RPMI7951 (cell line): ENCODE measurements around the gene GPLD1. TPM values are rescaled to one million over a fixed set of nuclear protein-coding genes. Genes with fewer than 3 reads are reported as not detected.
"Not testable (repeated sequence)": the region's sequence is repeated elsewhere in the genome, so short reads cannot be mapped to it uniquely, and the experiment has no call there.

Source experiments
- DNase-seq: peaks from one replicate; pipeline ENCODE4 v3.0.0-alpha.2; 2012; ENCODE audit warnings: low read depth
- total RNA-seq: library from RNA; depleted of rRNA; stranded (reverse); fragments of >200 nt; shearing (Covaris generic); gene quantifications from 2 replicates; pipeline ENCODE4 v1.2.3, GENCODE V29; 2014

GPLD1 gene
- total RNA-seq, 1 experiment from 2014 or later = not detected

DNA sequence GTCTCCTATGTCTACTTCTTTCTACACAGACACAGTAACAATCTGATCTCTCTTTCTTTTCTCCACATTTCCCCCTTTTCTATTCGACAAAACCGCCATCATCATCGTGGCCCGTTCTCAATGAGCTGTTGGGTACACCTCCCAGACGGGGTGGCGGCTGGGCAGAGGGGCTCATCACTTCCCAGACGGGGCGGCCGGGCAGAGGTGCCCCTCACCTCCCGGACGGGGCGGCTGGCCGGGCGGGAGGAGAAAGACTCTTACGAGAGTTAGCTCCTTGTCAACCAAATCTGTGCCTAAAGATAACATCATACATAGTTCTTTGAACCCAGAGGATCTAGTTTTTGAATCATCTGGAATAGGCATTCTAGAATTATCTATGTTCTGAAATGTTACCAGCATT is 74.8 kb downstream of the GPLD1 start:
- not testable (repeated sequence) for DNase-seq

- DNase-seq = no peak
These were observed 77.1 kb downstream of the GPLD1 start for GRCh38 chr6:24412294-24412693.

DNA sequence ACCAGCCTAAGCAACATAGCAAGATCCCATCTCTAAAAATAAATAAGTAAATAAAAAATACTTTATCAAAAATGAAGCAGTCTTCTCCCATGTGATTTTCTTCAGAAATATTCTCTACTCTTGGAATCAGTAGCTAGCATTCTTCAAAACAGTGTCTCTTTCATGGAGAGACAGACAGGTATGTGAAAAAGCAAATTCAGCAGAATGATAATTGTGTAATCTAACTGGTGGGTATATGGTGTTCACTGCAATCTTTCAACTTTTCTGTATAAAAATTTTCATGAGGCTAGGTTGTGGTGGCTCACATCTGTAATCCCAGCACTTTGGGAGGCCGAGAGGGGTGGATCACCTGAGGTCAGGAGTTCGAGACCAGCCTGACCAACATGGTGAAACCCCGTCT is 78.8 kb downstream of the GPLD1 start:
- no peak for DNase-seq

GRCh38 chr6:24408719-24409410 is 80.5 kb downstream of the GPLD1 start:
- DNase-seq = no peak

GRCh38 chr6:24405262-24405661 is 84.1 kb downstream of the GPLD1 start:
- no peak for DNase-seq

- no peak for DNase-seq
These were observed 85.9 kb downstream of the GPLD1 start for GRCh38 chr6:24403501-24403824.

DNA sequence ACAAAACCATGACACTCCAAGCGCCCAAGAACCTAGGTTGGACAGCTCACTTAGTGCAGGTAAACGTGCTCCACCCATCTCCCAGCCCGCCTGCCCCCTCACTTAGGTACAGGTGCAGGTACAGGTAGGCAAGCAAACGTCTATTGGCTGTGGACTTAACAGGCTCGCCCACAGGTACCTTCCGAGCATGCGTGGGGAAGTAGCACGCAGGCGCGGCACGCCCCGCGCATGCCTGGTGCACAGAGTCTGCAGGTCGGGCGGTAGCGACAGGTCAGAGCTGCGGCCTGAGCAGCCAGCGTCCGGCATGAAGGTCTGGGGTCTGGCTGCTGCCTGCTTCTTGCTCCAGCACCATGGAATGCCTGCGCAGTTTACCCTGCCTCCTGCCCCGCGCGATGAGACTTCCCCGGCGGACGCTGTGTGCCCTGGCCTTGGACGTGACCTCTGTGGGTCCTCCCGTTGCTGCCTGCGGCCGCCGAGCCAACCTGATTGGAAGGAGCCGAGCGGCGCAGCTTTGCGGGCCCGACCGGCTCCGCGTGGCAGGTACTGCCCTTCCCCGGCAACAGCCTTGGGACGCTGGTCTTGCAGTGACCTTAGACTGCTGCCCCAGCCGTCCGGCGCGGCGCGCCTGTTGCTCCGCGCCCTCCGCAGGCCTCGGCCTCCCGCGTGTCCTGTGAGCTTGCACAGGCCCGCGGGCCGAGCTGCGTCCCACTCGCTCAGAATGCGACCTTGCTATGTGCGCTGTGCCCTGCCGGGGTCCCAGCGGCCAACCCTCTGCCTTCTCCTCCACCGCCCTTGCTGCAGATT is 86.5 kb downstream of the GPLD1 start, which contains the start of gene MRS2:
MRS2 (plus strand) TSS at position 240 of the 804 bp plus-strand sequence; CDS start at position 351, 111 bp downstream.
- peak; percentile 65 for DNase-seq

- DNase-seq = no peak
These were observed 87.9 kb downstream of the GPLD1 start for GRCh38 chr6:24401458-24401857.

DNA sequence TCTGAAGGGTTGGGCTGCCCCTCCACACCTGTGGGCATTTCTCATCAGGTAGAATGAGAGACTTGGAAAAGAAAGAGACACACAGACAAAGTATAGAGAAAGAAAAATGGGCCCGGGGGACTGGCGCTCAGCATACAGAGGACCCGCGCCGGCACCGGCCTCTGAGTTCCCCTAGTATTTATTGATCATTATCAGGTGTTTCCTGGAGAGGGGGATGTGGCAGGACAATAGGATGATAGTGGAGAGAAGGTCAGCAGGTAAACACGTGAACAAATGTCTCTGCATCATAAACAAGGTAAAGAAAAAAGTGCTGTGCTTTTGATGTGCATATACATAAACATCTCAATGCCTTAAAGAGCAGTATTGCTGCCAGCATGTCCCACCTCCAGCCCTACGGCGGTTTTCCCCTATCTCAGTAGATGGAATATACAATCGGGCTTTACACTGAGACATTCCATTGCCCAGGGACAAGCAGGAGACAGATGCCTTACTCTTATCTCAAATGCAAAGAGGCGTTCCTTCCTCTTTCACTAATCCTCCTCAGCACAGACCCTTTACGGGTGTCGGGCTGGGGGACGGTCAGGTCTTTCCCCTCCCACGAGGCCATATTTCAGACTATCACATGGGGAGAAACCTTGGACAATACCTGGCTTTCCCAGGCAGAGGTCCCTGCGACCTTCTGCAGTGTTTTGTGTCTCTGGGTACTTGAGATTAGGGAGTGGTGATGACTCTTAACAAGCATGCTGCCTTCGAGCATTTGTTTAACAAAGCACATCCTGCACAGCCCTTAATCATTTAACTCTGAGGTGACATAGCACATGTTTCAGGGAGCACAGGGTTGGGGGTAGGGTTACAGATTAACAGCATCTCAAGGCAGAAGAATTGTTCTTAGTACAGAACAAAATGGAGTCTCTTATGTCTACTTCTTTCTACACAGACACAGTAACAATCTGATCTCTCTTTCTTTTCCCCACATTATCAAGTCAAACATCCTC is 89.0 kb downstream of the GPLD1 start:
- not testable (repeated sequence) for DNase-seq

GRCh38 chr6:24397631-24398030 is 91.7 kb downstream of the GPLD1 start:
- no peak for DNase-seq

DNA sequence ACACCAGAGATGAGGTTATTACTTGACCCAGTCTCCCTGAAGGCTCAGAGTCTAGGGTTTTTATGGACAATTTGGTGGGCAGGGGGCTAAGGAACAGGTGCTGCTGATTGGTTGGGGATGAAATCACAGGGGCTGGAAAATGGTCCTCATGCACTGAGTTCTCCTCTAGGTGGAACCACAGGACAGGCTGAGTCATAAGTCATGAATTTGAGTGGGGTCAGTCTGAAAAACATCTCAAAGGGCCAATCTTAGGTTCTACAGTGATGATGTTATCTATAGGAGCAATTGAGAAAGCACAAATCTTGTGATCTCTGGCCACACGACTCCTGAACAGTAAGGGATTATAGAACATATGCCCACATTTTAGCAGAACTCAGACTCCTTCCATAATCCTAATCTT is 92.6 kb downstream of the GPLD1 start:
- DNase-seq = no peak

- DNase-seq = peak; percentile 68
These were observed 94.5 kb downstream of the GPLD1 start for GRCh38 chr6:24394780-24395437.

DNA sequence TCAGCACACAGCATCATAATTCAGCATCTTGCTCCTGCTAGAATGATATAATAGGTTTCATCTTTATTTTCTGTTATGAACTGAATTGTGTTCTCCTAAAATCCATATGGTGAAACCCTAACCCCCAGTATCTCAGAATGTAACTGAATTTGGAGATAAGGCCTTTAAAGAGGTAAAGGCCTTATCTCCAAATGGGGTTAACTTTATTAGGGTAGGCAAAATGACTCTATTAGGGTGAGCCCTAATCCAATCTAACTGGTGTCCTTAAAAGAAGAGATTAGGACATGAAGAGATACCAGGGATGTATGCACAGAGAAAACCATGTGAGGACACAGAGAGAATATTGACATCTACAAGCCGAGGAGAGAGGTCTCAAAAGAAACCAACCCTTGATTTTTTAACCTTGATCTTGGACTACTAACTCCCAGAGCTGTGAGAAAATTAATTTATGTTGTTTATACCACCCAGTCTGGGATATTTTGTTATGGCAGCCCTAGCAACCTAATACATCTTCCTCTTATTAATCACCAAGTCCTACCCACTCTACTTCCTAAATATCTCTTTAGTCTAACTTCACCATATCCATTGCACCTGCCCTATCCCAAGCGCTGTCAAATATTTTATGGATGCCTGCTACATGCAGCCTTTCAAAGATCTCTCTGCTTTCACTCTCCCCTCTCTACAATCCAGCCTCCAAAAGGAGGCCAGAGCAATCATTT is 95.2 kb downstream of the GPLD1 start:
- DNase-seq = no peak

GRCh38 chr6:24391756-24392405 is 97.5 kb downstream of the GPLD1 start:
- no peak for DNase-seq

DNA sequence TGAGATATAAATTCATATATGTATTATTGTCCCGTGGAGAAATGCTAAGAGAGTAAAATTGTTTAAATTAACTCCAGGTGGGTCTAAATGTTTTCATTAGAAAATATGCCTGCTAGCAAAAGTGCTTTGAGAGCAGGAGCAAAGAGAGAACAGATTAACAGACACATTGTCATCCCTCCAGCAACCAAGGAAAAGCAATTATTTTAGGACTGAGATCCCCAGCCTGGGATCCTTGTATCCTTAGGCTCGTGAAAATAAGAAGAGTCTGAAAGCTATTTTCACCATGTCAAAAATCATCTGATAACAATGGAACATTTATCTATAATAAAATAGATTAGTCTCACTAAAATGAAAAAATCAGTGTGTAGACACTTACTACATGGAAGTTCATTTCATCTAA is 98.2 kb downstream of the GPLD1 start:
- no peak for DNase-seq

GRCh38 chr6:24387818-24388217 is 101.6 kb downstream of the GPLD1 start:
- DNase-seq = no peak

DNA sequence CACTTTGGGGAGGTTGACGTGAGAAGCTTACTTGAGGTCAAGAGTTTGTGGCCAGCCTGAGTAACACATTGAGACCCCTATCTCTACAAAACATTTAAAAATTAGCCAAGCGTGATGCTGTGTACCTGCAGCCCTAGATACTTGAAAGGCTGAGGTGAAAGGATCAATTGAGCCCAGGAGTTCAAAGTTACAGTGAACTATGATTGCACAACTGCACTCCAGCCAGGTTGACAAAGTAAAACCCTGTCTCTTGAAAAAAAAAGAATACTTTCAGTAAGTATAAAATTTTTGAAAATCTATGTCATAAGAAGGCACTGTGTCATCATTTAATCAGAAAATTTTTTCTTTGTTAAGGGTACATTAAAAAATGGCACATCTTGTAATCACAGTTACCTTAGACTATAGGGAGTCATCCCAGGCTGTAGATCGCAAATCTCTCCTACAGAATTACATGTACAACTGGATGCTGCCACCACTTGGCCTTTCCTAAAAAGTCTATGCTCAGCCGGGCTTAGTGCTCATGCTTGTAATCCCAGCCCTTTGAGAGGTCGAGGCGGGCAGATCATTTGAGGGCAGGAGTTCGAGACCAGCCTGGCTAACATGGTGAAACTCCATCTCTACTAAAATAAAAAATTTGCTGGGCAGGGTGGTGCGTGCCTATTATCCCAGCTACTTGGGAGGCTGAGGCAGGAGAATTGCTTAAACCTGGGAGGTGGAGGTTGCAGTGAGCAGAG is 103.7 kb downstream of the GPLD1 start:
- peak; percentile 11 for DNase-seq

- DNase-seq = not testable (repeated sequence)
These were observed 104.8 kb downstream of the GPLD1 start for GRCh38 chr6:24384369-24385130.
